B cell (primary cell): ENCODE results near the gene RFX3. TPM values are rescaled to one million over a fixed set of nuclear protein-coding genes. Genes with fewer than 3 reads are reported as not detected.

ENCODE experiments used
- ATAC-seq: fragments of 200-7000 bp; cut with Tn5 transposase; one replicate; pipeline ENCODE4 v1.10.0; 2021; ENCODE audit warnings: low read depth, mild to moderate bottlenecking, moderate number of reproducible peaks, moderate library complexity
- CTCF ChIA-PET: fragments of 350-600 bp; sonication (Branson Sonifier 250); formaldehyde crosslinking; loops from one replicate; lab custom pipeline; 2021; ENCODE audit warnings: antibody characterized with exemption, inconsistent platforms; lab: Charles Lee
- POLR2A ChIA-PET: fragments of 350-600 bp; sonication (Branson Sonifier 250); formaldehyde crosslinking; loops from one replicate; lab custom pipeline; 2021; ENCODE audit warnings: antibody characterized with exemption; lab: Charles Lee
- DNase-seq: peaks from one replicate; pipeline ENCODE4 v3.0.0; 2013
- H2AFZ ChIP-seq: 2 replicates; pipeline ENCODE4 v1.6.1; 2012; ENCODE audit warnings: mild to moderate bottlenecking, low read depth, low read length; ENCODE audit not compliant: insufficient read depth, poor library complexity, severe bottlenecking
- H3K27ac ChIP-seq, 2 donors: 1 replicate in 1 of 2; 2 replicates in 1 of 2; pipeline ENCODE4 v1.5.1; 2012 to 2013; ENCODE audit warnings: low read length in 2 of 2, mild to moderate bottlenecking in 2 of 2, moderate library complexity in 1 of 2
- H3K27me3 ChIP-seq, 4 experiments: fragments of 200-600 bp in 1 of 4; sonication (generic) in 1 of 4; replicated peaks in 1 of 4; 1 replicate in 2 of 4; 2 replicates in 2 of 4; pipeline versions ENCODE4 v1.6.1 to v1.7.0; 2013 to 2016; ENCODE audit warnings: low read length in 3 of 4, mild to moderate bottlenecking in 2 of 4, mixed read lengths in 1 of 4, moderate library complexity in 1 of 4; ENCODE audit not compliant: insufficient read depth in 4 of 4, control insufficient read depth in 3 of 4; ENCODE audit errors: control extremely low read depth in 1 of 4
- H3K36me3 ChIP-seq, 2 experiments: replicated peaks in 1 of 2; 1 replicate in 1 of 2; 2 replicates in 1 of 2; pipeline versions ENCODE4 v1.6.1 to v1.7.1; 2013; ENCODE audit warnings: low read length in 1 of 2; ENCODE audit not compliant: insufficient read depth in 2 of 2, control insufficient read depth in 1 of 2; ENCODE audit errors: control extremely low read depth in 1 of 2, extremely low read depth in 1 of 2
- H3K4me1 ChIP-seq, 2 donors: fragments of 200-600 bp in 1 of 2; sonication (generic) in 1 of 2; 1 replicate in 1 of 2; 2 replicates in 1 of 2; pipeline versions ENCODE4 v1.5.1 to v1.6.1; 2013 to 2017; ENCODE audit warnings: low read length in 2 of 2; ENCODE audit not compliant: control insufficient read depth in 2 of 2, insufficient read depth in 2 of 2
- H3K4me2 ChIP-seq: replicated peaks from 2 replicates; pipeline ENCODE3; 2012; ENCODE audit warnings: mild to moderate bottlenecking, low read depth, low read length; ENCODE audit not compliant: poor library complexity, severe bottlenecking
- H3K4me3 ChIP-seq, 5 experiments: fragments of 200-600 bp in 1 of 5; sonication (generic) in 1 of 5; 1 replicate in 3 of 5; 2 replicates in 2 of 5; pipeline versions ENCODE4 v1.5.1 to v1.7.0; 2011 to 2016; ENCODE audit warnings: low read length in 4 of 5, mild to moderate bottlenecking in 4 of 5, low read depth in 2 of 5, control low read depth in 1 of 5, moderate library complexity in 1 of 5; ENCODE audit not compliant: insufficient read depth in 1 of 5; ENCODE audit errors: control extremely low read depth in 1 of 5, extremely low read depth in 1 of 5
- H3K79me2 ChIP-seq: fragments of 200-600 bp; sonication (generic); one replicate; pipeline ENCODE4 v1.6.0; 2016; ENCODE audit warnings: low read length; ENCODE audit not compliant: control insufficient read depth, insufficient read depth
- H3K9ac ChIP-seq: fragments of 200-600 bp; sonication (generic); 2 replicates; pipeline ENCODE4 v1.6.1; 2017; ENCODE audit warnings: mild to moderate bottlenecking, low read length, moderate library complexity
- H3K9me3 ChIP-seq, 3 donors: one replicate each; pipeline versions ENCODE4 v1.6.1 to v1.7.1; 2013; ENCODE audit warnings: low read length in 2 of 3; ENCODE audit not compliant: control insufficient read depth in 2 of 3, insufficient read depth in 1 of 3; ENCODE audit errors: control extremely low read depth in 1 of 3
- H4K20me1 ChIP-seq: 2 replicates; pipeline ENCODE4 v1.6.0; 2012; ENCODE audit warnings: mild to moderate bottlenecking, low read length; ENCODE audit not compliant: insufficient read depth, control insufficient read depth, poor library complexity, severe bottlenecking
- H3K27ac Mint-ChIP-seq: one replicate; pipeline ENCODE4 v1.8.0; 2021; ENCODE audit warnings: mixed read lengths
- H3K27me3 Mint-ChIP-seq: one replicate; pipeline ENCODE4 v1.8.0; 2021; ENCODE audit warnings: mixed read lengths
- H3K4me1 Mint-ChIP-seq: one replicate; pipeline ENCODE4 v1.8.0; 2021; ENCODE audit warnings: mixed read lengths
- H3K4me3 Mint-ChIP-seq: one replicate; pipeline ENCODE4 v1.8.0; 2021; ENCODE audit warnings: mixed read lengths
- H3K9me3 Mint-ChIP-seq: one replicate; pipeline ENCODE4 v1.8.0; 2022; ENCODE audit warnings: mixed read lengths; ENCODE audit not compliant: insufficient read depth
- CTCF ChIP-seq: fragments of 200-600 bp; IDR thresholded peaks from one replicate; pipeline ENCODE4 v1.8.0; 2022; ENCODE audit warnings: antibody characterized with exemption, mild to moderate bottlenecking
- EZH2 ChIP-seq: IDR thresholded peaks from 2 replicates; pipeline ENCODE4 v1.6.1; 2012; ENCODE audit warnings: borderline replicate concordance, low read depth, mild to moderate bottlenecking, moderate library complexity, low read length; ENCODE audit not compliant: insufficient read depth, poor library complexity, severe bottlenecking
- WGBS: methylation state at CpG from one replicate; pipeline ENCODE4 v1.1.5; 2013; ENCODE audit warnings: missing lambda C conversion rate; ENCODE audit not compliant: insufficient coverage; 5-methylcytosine and 5-hydroxymethylcytosine counted together
- intact Hi-C: fragments of 100-400 bp; cut with micrococcal nuclease; formaldehyde crosslinking; loops from one replicate; pipeline ENCODE4 v1.10.0; 2022
- polyA plus RNA-seq: library from polyadenylated mRNA; depleted of rRNA; stranded (reverse); fragments of >200 nt; gene quantifications from 2 replicates; pipeline ENCODE4 v1.2.3, GENCODE V29; 2012
- total RNA-seq, 2 donors: library from RNA; stranded (reverse); fragments of 120-200 nt in 1 of 2; gene quantifications; 1 replicate in 1 of 2; 2 replicates in 1 of 2; pipeline versions ENCODE4 v1.2.3 to v1.2.4, GENCODE V29; 2013 to 2022

The RFX3 gene
- total and polyA plus RNA-seq, 2 donors (not counting 1 experiment from before 2014, with no cell fraction given) = 6.1 to 39.1 TPM

- no peak overlapping the region for H3K27ac ChIP-seq
- no peaks in the 10 kb centered on the region for H3K79me2 ChIP-seq
- H3K27me3 ChIP-seq = no peaks in the 10 kb centered on the region
- H3K4me1 ChIP-seq = no peaks in the 10 kb centered on the region
- TF ChIP-seq CTCF (no peak), EZH2 (no peak)
- H2AFZ ChIP-seq = no peak overlapping the region
- H3K4me3 Mint-ChIP-seq = no peak overlapping the region
- intact Hi-C loops = no loop called here
- no peaks in the 10 kb centered on the region for H3K9me3 Mint-ChIP-seq
- H3K4me2 ChIP-seq = no peak overlapping the region
- H3K27ac Mint-ChIP-seq = no peak overlapping the region
- ChIA-PET CTCF (interaction anchor here (1.1 to 1.3 kb wide), 2 partner anchors 51 to 149 kb away, joined by 3 to 5 read pairs; no protein-coding TSS in a partner anchor), POLR2A (no interaction called here)
- no peak for DNase-seq
- no peak overlapping the region for H3K9ac ChIP-seq
- no peaks in the 10 kb centered on the region for H3K27me3 Mint-ChIP-seq
- no peaks in the 10 kb centered on the region for H3K4me1 Mint-ChIP-seq
- no peak overlapping the region for H3K4me3 ChIP-seq
- no peaks in the 10 kb centered on the region for H4K20me1 ChIP-seq
- no peaks in the 10 kb centered on the region for H3K9me3 ChIP-seq
- peaks cover under 1 to 4% of the 10 kb centered on the region in 2 experiments for H3K36me3 ChIP-seq
- no peak for ATAC-seq
These were observed 233.5 kb downstream of the RFX3 start for GRCh38 chr9:3292311-3292710.

- Histone ChIP-seq H4K20me1 (no peaks in the 10 kb centered on the region), H3K36me3 (peaks cover 4 to 8% of the 10 kb centered on the region in 2 experiments), H3K9ac (no peak overlapping the region), H2AFZ (no peak overlapping the region), H3K27me3 (no peaks in the 10 kb centered on the region), H3K27ac (no peak overlapping the region), H3K9me3 (no peaks in the 10 kb centered on the region), H3K79me2 (no peaks in the 10 kb centered on the region), H3K4me3 (no peak overlapping the region), H3K4me1 (no peaks in the 10 kb centered on the region), H3K4me2 (no peak overlapping the region)
- ChIA-PET CTCF (interaction anchor here (0.7 kb wide), 1 partner anchor 41 kb away, joined by 3 read pairs; no protein-coding TSS in a partner anchor), POLR2A (no interaction called here)
- H3K9me3 Mint-ChIP-seq = no peaks in the 10 kb centered on the region
- 53% methylated on average over 3 of the region's 5 CpGs for WGBS
- no peak for ATAC-seq
- no peak overlapping the region for H3K27ac Mint-ChIP-seq
- no peaks in the 10 kb centered on the region for H3K27me3 Mint-ChIP-seq
- DNase-seq = no peak
- H3K4me1 Mint-ChIP-seq = no peaks in the 10 kb centered on the region
- TF ChIP-seq EZH2 (no peak), CTCF (no peak)
- no peak overlapping the region for H3K4me3 Mint-ChIP-seq
- intact Hi-C loops = no loop called here
These were observed 235.5 kb downstream of the RFX3 start for GRCh38 chr9:3290231-3290840.
